ENCODE measurements around the gene MYOM3.
"Not testable (repeated sequence)": the region's sequence is repeated elsewhere in the genome, so short reads cannot be mapped to it uniquely, and the experiment has no call there.

DNA sequence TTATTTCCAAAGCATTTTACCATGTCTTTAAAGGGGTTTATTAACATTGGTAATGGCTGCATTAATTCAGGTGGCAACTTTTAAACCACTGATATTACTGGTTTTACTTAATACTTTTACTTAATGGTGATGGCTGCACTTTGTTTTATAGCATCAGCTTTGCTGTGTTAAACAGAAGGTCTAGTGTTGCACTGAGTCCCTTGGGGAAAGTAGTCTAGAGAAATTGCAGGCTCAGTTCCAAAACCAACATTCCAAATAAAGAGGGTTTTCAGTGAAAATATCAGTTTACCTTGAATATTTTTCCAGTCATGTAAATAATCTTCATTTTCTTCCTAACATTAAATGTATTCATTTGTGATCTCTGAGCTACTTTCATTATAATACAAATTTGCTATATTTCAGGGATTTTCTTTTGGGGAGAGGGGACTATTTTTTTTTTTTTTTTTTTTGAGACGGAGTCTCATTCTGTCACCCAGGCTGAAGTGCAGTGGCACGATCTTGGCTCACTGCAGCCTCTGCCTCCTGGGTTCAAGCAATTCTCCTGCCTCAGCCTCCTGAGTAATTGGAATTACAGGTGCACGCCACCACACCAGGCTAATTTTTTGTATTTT, 103.3 kb downstream of the MYOM3 start:
- TF ChIP-seq, protein P1, sequence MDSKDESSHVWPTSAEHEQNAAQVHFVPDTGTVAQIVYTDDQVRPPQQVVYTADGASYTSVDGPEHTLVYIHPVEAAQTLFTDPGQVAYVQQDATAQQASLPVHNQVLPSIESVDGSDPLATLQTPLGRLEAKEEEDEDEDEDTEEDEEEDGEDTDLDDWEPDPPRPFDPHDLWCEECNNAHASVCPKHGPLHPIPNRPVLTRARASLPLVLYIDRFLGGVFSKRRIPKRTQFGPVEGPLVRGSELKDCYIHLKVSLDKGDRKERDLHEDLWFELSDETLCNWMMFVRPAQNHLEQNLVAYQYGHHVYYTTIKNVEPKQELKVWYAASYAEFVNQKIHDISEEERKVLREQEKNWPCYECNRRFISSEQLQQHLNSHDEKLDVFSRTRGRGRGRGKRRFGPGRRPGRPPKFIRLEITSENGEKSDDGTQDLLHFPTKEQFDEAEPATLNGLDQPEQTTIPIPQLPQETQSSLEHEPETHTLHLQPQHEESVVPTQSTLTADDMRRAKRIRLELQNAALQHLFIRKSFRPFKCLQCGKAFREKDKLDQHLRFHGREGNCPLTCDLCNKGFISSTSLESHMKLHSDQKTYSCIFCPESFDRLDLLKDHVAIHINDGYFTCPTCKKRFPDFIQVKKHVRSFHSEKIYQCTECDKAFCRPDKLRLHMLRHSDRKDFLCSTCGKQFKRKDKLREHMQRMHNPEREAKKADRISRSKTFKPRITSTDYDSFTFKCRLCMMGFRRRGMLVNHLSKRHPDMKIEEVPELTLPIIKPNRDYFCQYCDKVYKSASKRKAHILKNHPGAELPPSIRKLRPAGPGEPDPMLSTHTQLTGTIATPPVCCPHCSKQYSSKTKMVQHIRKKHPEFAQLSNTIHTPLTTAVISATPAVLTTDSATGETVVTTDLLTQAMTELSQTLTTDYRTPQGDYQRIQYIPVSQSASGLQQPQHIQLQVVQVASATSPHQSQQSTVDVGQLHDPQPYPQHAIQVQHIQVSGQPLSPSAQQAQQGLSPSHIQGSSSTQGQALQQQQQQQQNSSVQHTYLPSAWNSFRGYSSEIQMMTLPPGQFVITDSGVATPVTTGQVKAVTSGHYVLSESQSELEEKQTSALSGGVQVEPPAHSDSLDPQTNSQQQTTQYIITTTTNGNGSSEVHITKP (CRISPR knock-in tag; IDR thresholded peaks at IDR 0.05; ENCODE audit: low read depth): not testable (repeated sequence)
- TF ChIP-seq, protein P2, sequence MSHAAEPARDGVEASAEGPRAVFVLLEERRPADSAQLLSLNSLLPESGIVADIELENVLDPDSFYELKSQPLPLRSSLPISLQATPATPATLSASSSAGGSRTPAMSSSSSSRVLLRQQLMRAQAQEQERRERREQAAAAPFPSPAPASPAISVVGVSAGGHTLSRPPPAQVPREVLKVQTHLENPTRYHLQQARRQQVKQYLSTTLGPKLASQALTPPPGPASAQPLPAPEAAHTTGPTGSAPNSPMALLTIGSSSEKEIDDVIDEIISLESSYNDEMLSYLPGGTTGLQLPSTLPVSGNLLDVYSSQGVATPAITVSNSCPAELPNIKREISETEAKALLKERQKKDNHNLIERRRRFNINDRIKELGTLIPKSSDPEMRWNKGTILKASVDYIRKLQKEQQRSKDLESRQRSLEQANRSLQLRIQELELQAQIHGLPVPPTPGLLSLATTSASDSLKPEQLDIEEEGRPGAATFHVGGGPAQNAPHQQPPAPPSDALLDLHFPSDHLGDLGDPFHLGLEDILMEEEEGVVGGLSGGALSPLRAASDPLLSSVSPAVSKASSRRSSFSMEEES (CRISPR knock-in tag; IDR thresholded peaks at IDR 0.05): not testable (repeated sequence)
- TF ChIP-seq, protein P3, sequence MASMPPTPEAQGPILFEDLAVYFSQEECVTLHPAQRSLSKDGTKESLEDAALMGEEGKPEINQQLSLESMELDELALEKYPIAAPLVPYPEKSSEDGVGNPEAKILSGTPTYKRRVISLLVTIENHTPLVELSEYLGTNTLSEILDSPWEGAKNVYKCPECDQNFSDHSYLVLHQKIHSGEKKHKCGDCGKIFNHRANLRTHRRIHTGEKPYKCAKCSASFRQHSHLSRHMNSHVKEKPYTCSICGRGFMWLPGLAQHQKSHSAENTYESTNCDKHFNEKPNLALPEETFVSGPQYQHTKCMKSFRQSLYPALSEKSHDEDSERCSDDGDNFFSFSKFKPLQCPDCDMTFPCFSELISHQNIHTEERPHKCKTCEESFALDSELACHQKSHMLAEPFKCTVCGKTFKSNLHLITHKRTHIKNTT (CRISPR knock-in tag; IDR thresholded peaks at IDR 0.05): not testable (repeated sequence)
- TF ChIP-seq ASH2L (IDR thresholded peaks at IDR 0.05; ENCODE audit: insufficient read length, low read depth, low read length): not testable (repeated sequence)
- TF ChIP-seq, protein P4, sequence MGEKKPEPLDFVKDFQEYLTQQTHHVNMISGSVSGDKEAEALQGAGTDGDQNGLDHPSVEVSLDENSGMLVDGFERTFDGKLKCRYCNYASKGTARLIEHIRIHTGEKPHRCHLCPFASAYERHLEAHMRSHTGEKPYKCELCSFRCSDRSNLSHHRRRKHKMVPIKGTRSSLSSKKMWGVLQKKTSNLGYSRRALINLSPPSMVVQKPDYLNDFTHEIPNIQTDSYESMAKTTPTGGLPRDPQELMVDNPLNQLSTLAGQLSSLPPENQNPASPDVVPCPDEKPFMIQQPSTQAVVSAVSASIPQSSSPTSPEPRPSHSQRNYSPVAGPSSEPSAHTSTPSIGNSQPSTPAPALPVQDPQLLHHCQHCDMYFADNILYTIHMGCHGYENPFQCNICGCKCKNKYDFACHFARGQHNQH (CRISPR knock-in tag; IDR thresholded peaks at IDR 0.05): not testable (repeated sequence)

Measured in HepG2 (cell line).